ENCODE results near the gene BRSK2.

DNA sequence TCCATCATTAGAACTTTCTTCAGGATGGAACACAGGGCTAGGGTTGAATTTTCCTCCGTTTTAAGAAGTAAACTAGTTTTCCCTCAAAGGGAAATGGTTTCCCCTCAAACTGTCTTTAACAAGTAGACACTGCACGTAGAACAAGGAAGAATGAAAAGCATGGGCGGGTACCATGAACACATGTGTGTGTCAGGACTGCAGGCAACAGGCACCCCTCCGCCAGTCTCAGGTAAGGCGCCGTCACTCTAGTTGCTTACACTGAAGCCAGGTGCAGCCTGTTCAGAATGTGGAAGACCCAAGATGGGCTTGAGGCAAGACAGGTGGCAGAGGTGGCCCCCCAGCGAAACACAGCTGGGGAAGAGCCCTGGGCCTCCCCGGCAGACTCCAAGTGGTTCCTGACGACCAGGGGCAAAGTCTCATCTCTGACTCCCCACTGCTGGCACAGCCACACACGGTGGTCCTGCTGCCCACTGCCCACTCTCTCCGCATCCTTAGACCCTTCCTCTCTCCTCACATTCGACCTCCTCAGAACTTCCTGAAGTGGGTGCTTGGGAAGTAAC, 122.3 kb downstream of the BRSK2 start:
- TF ChIP-seq, protein P1, sequence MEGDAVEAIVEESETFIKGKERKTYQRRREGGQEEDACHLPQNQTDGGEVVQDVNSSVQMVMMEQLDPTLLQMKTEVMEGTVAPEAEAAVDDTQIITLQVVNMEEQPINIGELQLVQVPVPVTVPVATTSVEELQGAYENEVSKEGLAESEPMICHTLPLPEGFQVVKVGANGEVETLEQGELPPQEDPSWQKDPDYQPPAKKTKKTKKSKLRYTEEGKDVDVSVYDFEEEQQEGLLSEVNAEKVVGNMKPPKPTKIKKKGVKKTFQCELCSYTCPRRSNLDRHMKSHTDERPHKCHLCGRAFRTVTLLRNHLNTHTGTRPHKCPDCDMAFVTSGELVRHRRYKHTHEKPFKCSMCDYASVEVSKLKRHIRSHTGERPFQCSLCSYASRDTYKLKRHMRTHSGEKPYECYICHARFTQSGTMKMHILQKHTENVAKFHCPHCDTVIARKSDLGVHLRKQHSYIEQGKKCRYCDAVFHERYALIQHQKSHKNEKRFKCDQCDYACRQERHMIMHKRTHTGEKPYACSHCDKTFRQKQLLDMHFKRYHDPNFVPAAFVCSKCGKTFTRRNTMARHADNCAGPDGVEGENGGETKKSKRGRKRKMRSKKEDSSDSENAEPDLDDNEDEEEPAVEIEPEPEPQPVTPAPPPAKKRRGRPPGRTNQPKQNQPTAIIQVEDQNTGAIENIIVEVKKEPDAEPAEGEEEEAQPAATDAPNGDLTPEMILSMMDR (IDR thresholded peaks at IDR 0.05 in 4 of 5, conservative IDR thresholded peaks at IDR 0.05 in 1 of 5), result no peak
- TF ChIP-seq POLR2A (IDR thresholded peaks at IDR 0.05), result no peak
